ENCODE results near the gene TBC1D16.

Gene TBC1D16

GRCh38 chr17:80028030-80028429 is 7.6 kb downstream of the TBC1D16 start:
- H3K4me3 ChIP-seq (ENCODE audit: low read length), result no peak overlapping the region
- DNase-seq (ENCODE audit: low read depth, low spot score), result no peak

DNA sequence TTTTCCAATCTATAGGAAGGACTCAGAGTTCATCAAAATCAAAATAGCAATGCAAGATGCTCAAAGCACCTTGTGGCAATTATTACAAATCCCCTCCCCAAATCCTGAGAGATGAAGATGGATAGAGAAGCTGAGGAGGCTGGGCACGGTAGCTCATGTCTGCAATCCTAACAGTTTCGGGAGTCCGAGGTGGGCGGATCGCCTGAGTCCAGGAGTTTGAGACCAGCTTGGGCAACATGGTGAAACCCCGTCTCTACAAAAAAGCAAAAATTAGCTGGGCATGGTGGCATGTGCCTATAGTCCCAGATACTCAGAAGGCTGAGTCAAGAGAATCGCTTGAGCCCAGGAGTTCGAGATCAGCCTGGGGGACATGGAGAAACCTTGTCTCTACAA is 8.6 kb downstream of the TBC1D16 start:
- DNase-seq (ENCODE audit: low read depth, low spot score), result no peak

GRCh38 chr17:80026359-80027042 is 9.2 kb downstream of the TBC1D16 start:
- no peak for DNase-seq (ENCODE audit: low read depth, low spot score)
- no peak overlapping the region for H3K4me3 ChIP-seq (ENCODE audit: low read length)

More for the DNA sequence above, 8.6 kb downstream of the TBC1D16 start:
- H3K4me3 ChIP-seq (ENCODE audit: low read length), result no peak overlapping the region

DNA sequence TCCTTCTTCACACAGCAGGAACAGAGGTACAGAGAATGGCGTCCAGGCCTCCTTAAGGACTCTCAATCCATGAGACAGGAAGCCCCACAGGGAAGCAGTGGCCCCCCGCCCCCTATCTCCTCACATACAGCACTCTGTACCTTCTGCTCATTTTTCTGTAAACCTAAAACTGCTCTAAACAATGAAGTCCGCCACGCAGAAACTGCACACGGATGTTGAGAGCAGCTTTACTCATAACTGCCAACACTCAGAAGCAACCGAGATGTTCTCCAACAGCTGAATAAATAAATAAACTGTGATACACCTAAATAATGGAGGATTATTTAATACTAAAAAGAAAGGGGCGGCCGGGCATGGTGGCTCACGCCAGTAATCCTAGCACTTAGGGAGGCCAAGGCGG is 9.9 kb downstream of the TBC1D16 start:
- DNase-seq (ENCODE audit: low read depth, low spot score), result no peak
- H3K4me3 ChIP-seq (ENCODE audit: low read length), result no peak overlapping the region

DNA sequence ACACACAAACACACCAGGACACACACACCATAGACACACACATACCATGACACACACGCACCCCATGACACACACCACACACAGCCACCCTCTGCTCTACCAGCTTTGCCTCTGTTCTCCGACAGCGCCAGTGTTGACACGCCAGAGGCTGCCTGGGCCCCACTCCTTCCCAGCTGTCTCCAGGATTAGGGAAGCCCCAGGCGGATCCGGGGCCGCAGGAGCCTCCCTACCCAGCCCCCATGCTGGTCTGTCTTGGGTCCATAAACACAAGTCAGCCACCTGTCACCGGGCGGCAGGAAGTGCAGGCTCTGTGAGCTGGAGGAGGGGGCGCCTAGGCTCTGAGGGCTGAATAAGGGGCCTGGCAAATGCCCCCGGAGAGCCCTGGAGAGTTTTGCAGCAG is 10.5 kb downstream of the TBC1D16 start:
- no peak overlapping the region for H3K4me3 ChIP-seq (ENCODE audit: low read length)
- DNase-seq (ENCODE audit: low read depth, low spot score), result no peak

DNA sequence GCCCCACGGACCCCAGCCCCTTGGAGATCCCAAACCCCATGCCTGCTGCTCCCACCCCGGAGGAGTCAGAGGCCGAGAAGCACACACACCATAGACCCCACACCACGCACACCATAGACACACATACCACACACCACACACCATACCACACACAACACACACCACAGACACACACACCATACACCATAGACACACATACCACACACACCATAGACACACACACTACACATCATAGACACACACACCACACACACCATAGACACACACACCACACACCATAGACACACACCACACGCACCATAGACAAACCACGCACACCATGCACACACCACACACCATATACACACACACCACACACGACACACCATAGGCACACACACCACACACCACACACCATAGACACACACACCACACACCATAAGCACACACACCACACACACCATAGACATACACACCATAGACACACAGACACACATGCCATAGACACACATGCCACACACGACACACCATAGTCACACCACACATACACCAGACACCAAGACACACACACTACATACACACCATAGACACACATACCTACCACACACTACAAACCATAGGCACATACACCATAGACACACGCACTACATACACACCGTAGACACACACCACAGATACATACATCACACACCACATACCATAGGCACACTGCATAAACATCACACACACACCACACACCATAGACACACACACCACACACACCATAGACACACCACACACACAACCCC is 11.3 kb downstream of the TBC1D16 start:
- H3K4me3 ChIP-seq (ENCODE audit: low read length), result no peak overlapping the region
- no peak for DNase-seq (ENCODE audit: low read depth, low spot score)

GRCh38 chr17:80023481-80024205 is 12.0 kb downstream of the TBC1D16 start:
- no peak for DNase-seq (ENCODE audit: low read depth, low spot score)
- no peak overlapping the region for H3K4me3 ChIP-seq (ENCODE audit: low read length)

GRCh38 chr17:80021600-80021999 is 14.1 kb downstream of the TBC1D16 start:
- no peak overlapping the region for H3K4me3 ChIP-seq (ENCODE audit: low read length)

DNA sequence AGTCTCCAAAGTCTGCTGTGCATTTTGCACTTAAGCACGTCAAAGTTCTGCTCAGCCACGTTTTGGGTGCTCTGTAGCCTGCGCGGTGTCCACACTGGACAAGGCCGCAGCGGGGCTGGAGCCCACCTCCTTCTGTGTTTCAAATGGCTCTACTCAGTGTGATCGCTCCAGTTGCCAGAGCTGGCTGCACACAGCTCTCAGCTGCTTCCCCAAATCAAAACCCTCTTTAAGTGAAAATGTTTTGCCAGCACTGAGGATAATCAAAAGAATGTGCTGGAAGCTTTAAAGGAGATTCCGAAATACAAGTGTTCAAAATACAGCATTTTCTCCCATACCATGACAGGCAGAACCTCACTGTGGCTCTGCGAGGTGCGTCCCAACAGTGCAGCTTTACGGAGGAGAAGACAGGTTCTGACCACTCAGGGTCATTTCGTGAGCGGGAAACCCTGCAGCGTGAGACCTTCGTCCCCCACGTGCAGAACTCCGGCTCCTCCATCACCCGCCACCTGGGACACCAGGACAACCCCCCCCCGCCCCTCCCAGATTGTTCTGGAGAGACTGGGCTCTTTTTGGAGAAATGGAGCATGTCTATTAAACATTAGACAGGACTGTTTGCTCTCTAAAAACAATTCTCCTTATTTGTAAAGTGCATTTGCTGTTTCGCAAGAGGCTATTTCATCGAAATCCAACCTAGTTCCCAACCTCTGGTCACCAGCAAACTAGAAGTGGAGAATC is 16.6 kb downstream of the TBC1D16 start:
- H3K4me3 ChIP-seq (ENCODE audit: low read length), result no peak overlapping the region
- no peak for DNase-seq (ENCODE audit: low read depth, low spot score)

More at GRCh38 chr17:80021600-80021999, 14.1 kb downstream of the TBC1D16 start:
- no peak for DNase-seq (ENCODE audit: low read depth, low spot score)

GRCh38 chr17:80017226-80018010 is 18.3 kb downstream of the TBC1D16 start:
- no peak overlapping the region for H3K4me3 ChIP-seq (ENCODE audit: low read length)
- DNase-seq (ENCODE audit: low read depth, low spot score), result no peak

DNA sequence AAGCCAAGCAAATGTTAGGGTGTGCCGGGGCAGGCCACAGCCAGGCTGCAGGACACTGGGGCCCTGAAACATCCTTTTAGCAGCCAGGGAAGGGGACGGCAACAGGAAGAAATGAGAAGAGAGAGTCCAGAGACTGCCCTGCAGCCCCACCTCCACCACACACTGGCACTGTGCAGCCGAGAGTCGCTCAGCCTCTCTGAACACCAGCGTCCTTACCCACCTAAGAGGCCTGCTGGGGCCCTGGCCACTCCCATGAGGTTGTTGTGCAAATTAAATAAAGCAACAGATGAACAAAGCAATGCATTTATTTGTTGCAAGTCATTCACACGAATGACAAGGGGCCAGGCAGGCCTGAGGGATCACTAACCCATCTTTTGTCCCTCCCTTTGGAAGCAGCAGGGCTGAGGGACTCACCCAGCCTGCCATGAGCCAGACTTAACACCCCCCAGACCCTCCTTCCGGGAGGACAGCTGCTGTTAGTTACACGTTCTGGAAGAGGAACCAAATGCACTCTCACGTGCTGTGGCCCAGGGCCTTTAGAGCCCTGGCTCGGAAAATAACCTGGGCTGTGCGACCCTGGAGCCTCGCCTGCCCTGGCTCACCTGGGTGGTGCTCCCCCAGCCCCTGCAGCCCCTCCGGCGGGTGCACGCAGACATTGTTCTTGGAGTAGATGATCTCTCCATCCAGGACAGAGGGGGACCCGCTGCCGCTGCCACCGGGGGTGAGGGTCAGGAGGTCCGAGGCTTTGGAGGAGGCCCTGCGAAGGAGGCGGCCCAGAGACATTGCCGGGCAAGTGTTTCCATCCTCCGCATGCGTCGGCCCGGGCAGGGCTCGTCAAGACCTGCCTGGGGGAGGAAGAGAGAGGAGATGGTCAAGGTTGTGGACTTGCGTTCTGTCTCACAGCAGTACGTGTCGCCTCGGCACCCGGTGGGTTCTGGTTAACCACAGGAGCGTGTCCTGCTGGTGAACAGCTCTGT is 22.6 kb downstream of the TBC1D16 start:
- H3K4me3 ChIP-seq (ENCODE audit: low read length), result no peak overlapping the region
- DNase-seq (ENCODE audit: low read depth, low spot score), result no peak

GRCh38 chr17:80011989-80012555 is 23.6 kb downstream of the TBC1D16 start:
- no peak for DNase-seq (ENCODE audit: low read depth, low spot score)
- no peak overlapping the region for H3K4me3 ChIP-seq (ENCODE audit: low read length)

DNA sequence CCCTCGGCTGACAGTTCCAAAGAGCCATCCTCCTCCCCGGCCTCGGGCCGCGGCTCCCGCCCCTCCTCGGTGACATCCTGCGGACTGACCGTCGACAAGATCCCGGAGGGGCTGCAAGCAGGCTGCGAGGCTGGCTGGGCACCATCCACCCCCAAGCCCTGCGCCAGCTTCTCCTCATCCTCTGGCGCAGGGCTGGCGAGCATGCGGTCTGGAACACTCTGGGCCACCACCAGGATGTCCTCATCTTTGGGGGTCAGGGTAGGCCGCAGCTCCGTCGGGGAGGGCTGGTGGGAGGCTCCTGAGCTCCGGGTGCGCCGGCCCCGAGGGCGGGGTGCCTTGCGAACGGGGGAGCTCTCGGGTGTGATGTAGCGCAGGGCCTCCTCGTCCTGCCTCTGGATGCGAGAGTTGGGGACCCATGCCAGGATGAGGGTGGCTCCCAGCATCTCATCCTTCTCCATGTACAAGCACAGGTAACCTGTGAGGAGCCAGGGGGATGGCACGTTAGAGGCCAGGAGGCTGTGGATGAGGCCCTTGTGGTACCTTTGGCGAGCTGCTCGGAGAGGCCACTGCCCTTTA is 25.3 kb downstream of the TBC1D16 start:
- DNase-seq (ENCODE audit: low read depth, low spot score), result no peak
- H3K4me3 ChIP-seq (ENCODE audit: low read length), result no peak overlapping the region

DNA sequence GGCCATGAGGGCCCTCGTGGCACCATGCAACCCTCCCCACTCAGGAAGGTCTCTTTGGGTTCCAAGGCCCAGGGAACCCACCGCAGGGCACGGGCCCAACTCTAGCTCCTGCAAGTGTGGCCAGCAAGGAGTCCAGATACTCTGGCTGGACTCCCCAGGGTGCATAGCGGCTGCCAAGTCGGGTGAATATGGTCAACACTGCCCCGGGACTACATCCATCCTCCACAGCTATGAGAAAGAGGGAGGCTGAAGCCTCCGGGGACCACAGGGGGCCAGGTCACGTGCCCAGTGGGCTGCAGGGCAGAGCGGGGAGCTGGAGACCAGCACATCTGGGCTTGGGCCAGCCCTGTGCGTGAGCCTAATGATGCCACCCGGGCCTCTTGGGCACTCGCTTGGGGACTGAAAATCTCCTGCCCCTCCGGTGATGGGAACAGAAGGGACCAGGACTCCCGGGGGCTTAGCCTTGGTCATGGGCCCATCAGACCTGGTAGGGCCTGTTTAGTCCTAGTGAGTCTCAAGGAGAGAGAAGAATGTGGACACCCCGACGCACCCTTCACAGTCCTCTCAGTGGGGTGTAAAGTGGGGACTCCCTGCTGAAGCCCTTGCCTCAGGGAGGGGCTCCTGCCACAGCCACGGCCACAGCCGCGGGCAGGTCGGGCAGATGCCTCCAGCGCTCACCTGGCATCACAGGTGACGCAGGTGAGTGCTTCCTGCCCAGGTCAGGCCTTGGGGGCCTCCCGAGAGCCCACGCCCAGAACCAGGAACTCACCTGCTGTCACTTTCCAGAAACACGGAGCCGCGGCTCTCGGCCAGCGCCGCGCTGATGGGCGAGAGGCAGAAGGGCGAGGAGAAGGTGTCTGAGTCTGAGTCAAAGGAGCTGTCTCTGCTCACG is 26.0 kb downstream of the TBC1D16 start:
- no peak for DNase-seq (ENCODE audit: low read depth, low spot score)
- H3K4me3 ChIP-seq (ENCODE audit: low read length), result no peak overlapping the region

DNA sequence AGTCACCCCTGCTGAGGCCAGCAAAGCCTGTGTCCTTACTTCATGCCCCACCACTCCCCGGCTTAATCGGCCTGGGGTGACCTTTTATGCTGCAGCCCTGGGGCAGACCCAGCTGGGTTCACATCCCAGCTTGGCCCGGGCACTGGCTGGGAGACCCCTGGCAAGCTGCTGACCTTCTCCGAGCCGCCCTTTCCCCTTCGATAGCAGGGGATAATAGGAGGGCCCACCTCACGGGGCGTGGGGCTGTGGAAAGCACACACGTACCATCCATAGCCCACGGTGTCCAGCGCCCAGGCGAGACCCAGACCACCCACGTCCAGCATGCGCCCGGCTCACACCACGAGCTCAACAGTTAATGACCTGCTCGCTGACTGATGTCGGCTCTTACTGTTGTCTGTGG is 26.8 kb downstream of the TBC1D16 start:
- no peak for DNase-seq (ENCODE audit: low read depth, low spot score)

DNA sequence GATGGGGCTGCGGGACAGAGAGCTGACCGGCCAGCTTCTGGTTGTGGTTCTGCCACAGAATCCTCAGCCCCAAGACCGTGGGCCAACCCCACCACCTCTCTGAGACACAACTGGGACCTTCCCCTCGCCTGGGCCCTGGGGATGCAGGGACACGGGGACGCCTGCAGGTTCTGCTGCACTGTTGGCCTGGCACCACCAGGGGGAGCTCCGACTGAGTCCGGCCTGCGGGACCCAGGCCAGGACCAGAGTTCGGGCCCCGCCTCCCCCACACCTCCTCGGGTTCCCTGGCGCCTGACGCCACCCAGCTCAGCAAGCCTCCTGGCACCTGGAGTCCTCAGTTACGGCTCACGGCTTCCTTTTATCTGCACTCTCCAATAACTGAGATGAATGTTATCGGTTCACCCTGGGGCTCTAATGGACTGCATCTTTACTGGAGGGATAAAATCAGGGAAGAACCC is 27.3 kb downstream of the TBC1D16 start:
- H3K4me3 ChIP-seq (ENCODE audit: low read length), result no peak overlapping the region
- peak; percentile 26 for DNase-seq (ENCODE audit: low read depth, low spot score)

More for the DNA sequence above, 26.8 kb downstream of the TBC1D16 start:
- H3K4me3 ChIP-seq (ENCODE audit: low read length), result no peak overlapping the region

Data from Jurkat, Clone E6-1 (cell line).